HG02885 (cell line): Measurements from ENCODE around the gene ULK1.
"Not testable (repeated sequence)": the region's sequence is repeated elsewhere in the genome, so short reads cannot be mapped to it uniquely, and the experiment has no call there.

ENCODE experiments used
- ATAC-seq: cut with Tn5 transposase; IDR thresholded peaks from one replicate; pipeline ENCODE4 v1.9.1; 2021; ENCODE audit warnings: mild to moderate bottlenecking; ENCODE audit not compliant: unreplicated experiment, poor library complexity

The ULK1 gene

DNA sequence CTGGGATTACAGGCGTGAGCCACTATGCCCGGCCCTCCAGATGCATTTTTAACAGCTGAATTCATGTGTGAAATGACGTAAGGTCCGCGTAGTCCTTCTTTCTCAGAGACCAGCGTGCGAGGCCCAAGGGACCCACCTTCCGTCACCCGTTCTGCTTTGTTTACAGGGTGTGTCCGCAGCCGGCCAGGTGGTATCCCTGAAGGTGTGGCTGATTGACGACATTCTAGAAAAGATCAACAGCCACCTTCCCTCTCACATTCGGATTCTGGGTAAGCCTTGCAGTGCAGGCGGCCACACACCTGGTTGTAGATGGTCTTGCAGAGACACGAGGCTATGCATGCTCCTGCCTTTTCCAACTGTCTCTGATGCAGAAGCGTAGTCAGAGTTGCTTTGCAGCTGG is 44.6 kb downstream of the ULK1 start:
- ATAC-seq = no peak

DNA sequence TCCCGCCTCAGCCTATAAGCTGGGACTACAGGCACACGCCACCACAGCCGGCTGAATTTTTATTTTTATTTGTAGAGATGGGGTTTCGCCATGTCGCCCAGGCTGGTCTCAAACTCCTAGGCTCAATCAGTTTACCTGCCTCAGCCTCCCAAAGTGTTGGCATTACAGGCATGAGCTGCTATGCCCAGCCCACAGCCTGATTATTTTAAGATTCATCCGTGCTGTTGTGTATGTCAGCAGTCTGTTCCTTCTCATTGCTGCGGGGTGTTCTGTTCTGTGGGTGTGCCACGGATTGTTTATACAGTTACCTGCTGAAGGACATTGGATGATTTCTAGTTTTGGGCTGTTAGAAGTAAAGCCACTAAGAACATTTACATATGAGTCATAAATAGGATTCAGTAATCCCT is 45.7 kb downstream of the ULK1 start:
- ATAC-seq = no peak

DNA sequence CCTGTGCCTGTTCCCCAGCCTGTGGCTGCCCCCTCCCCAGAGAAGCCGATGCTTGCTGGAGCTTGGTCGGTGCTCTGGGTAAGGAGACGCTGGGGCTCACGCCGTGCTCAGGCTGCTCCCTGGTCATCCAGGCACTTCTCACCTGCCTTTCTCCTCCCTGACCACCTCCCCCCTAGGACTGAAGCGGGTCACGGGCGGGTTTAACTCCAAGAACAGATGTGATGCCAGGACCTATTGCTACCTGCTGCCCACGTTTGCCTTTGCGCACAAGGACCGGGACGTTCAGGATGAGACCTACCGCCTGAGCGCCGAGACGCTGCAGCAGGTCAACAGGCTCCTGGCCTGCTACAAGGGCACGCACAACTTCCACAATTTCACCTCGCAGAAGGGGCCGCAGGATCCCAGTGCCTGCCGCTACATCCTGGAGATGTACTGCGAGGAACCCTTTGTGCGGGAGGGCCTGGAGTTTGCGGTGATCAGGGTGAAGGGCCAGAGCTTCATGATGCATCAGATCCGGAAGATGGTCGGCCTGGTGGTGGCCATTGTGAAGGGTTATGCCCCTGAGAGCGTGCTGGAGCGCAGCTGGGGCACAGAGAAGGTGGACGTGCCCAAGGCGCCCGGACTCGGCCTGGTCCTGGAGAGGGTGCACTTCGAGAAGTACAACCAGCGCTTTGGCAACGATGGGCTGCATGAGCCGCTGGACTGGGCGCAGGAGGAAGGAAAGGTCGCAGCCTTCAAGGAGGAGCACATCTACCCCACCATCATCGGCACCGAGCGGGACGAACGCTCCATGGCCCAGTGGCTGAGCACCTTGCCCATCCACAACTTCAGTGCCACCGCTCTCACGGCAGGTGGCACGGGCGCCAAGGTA is 46.9 kb downstream of the ULK1 start:
- ATAC-seq = no peak

DNA sequence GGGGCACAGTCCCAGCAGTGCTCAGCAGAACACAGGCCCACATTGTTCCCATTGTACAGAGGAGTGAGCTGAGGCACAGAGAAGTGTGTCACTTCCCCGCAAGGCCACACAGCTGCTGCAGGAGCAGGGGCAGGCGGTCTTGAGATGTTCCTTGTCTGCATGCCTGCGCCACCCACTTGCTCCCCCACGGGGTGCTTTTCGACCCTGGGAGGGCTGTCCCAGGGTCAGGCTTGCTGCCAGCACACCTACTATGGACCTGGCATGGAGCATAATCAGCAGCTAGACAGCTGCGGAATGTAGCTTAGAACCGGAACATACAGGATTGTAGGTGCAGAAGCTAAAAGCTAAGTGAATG is 47.5 kb downstream of the ULK1 start:
- no peak for ATAC-seq

DNA sequence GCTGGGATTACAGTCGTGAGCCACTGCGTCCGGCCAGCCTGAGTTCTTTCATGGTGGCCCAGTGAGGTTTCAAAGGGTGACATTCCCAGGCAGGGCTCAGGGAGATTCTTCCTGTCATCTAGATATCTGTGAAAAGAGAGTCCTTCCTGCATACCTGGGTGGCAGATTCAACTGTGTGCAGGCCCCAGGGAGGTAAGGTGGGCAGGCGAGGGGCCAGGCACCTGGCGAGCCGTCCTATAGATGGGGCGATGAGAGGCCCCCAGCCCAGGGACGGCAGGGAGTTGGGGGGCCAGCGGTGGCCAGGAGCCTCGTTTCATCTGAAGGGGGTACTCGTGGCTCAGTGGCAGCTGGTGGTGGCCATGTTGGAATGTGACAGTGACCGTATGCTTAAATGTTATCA is 48.2 kb downstream of the ULK1 start:
- ATAC-seq = no peak

DNA sequence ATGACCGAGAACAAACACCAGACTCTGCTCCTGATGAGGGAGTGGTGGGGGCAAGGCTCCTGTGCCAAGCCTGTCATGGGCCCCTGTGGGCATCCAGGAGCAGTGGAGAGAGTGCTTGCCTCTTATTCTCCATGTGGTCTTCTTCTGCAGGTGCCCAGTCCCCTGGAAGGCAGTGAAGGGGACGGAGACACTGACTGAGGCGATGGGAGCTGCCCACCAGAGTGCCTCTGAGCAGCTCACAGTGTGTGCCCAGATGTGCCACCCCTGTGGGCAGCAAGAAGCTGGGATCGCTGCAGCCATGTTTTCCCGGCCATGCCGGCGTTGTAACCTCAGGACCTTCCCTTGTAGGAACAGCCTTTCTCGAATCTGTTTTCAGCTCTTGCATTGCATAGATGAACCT is 49.0 kb downstream of the ULK1 start:
- no peak for ATAC-seq

DNA sequence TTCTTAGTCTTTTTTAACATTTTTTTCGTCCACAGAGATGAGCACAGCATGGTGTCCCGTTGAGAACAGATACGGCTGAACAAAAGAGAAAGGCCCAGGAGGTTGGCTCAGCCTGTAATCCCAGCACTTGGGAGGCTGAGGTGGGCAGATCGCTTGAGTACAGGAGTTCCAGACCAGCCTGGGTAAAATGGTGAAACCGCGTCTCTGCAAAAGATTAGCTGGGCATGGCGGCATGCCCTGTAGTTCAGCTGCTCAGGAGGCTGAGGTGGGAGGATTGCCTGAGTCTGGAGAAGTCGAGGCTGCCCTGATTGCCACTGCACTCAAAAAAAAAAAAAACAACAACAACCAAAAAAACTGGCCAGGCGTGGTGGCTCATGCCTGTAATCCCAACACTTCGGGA is 49.5 kb downstream of the ULK1 start:
- no peak for ATAC-seq

DNA sequence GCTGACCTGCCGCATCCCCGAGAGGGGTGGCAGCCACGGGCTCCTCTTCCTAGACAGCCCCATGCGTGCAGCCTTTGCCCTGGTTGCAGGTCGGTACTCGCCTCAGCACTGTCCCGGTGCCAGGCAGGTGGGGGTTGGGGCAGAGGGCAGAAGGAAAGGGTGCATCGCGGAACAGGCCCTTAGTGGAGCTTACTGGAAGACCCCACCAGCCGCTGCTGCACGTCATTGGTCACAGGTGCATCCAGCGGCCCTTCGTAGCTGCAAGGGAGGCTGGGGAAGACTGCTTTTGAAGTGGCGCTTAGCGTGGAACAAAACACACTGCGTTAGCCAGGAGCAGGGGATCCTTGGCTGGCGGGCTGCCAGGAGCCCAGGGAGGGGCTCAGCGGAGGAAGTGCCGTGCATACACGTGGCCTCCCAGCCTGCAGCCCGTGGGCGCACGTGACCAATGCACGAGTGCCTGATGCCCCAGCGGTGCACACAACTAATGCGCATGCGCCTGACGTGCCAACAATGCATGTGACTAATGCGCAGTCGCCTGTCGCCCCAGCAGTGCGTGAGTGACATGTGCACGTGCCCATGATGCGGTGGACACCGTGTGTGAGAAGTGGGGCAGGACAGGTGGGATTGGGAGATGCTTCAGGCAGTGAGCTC is 50.3 kb downstream of the ULK1 start:
- no peak for ATAC-seq

DNA sequence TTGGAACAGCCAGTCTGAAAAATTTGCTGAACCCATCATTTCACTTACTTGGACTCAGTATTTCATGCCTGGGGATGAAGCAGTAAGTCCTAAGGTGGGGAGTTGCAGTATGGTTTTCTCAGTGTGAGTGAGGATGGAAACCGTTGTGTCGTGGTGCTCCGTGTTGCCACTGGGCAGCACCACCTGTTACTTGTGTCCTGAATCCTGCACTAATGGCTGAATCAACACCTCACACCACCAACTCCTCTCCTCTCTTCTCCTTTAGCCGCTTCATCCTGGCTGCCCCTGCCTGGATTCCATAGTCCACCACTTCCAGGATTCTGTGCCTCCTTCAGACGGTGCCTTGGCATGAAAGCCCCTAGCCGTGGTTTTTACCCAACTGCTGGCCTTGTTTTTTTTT is 52.3 kb downstream of the ULK1 start:
- no peak for ATAC-seq

DNA sequence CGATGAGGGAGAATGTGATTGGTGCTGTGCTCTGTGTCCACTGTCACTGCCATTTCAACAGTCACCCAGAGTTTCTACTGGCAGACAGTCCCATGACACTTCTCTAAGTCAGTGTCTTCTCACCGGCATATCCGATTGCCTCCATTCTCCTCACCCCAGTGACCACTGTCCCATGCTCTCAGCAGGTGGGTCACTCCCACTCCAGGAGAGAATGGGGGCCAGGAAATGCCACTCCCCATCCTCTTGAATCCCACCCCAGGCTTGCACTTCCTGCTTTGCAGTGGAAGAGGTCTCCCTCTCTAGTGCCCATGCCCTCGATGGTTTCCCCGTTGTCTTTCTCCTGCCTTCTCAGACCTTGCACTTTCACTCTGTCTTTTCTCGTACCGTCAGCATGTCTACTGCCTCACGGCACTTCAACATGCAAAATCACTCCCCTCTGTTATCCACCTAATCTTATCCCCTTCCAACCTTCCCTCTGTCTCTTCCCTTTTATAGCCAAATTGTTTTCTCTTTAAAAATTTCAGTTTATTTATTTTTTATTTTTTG is 53.1 kb downstream of the ULK1 start:
- ATAC-seq = no peak

DNA sequence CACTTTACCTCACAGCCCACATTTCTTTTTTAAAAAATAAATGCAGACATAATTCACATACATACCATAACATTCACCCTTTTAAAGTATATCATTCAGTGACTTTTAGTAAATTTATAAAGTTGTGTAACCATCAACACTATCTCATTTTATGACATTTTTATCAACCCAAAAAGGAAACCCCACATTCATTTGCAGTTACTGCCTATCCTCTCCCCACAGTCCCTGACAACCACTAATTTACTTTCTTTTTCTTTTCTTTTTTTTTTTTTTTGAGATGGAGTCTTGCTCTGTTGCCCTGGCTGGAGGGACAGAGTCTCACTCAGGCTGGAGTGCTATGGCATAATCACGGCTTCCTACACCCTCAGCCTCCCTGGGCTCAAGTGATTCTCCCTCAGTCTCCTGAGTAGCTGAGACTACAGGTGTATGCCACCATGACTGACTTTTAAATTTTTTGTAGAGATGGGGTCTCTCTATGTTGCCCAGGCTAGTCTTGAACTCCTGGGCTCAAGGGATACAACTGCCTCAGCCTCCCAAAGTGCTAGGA is 53.8 kb downstream of the ULK1 start:
- no peak for ATAC-seq

DNA sequence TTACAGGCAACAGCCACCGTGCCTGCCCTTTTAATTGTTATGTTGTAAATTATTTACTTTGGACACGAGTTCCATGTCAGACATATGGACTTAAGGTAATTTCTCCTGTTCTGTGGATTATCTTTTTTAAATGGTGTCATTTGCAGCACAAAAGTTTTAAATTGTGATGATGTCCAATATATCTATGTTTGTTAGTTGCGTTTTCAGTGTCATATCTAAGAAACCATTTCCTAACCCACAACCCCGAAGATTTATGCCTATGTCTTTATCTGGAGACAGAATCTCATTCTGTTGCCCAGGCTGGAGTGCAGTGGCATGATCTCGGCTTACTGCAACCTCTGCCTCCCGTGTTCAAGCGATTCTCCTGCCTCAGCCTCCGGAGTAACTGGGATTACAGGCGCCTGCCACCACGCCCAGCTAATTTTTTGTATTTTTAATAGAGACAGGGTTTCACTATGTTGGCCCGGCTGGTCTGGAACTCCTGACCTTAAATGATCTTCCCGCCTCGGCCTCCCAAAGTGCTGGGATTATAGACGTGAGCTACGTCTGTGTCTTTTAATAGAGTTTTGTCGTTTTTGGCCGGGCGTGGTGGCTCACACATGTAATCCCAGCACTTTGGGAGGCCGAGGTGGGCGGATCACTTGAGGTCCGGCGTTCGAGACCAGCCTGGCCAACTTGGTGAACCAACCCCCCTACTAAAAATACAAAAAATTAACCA is 54.5 kb downstream of the ULK1 start:
- not testable (repeated sequence) for ATAC-seq

DNA sequence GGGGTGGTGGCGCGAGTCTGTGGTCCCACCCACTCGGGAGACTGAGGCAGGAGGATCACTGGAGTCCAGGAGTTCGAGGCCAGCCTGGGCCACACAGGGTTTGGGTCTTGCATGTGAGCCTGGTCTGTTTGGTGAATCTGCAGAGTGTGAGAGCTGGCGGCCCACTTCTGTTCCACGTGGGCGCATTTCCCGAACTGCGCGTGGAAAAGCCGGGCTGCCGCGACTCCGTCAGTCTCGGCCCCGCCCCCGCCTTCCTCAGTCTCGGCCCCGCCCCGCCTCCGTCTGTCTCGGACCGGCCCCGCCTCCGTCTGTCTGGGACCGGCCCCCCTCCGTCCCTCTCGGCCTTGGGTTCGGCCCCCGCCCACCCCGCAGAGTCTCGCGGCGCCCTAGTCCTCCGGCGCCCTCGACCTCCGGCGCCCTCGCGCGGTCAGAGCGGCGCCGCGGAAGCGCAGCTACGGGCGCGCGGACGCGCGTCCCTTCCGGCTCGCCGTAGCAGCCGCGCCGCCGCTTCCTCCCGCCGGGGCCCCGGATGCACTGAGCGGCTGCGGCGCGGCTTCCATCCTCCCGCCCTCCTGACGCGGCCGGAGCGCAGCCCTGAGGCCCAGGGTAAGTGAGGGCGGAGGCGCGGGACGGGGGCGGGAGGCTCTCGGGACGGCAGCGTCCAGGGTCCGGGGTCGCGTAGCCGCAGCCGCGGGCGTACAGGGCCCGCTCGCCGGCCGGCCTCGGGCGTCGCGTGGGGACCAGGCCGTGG is 55.2 kb downstream of the ULK1 start, which contains the start of gene EP400:
Gene EP400 (plus strand): TSS at position 512 of the 751 bp plus-strand sequence. CDS start 10,678 bp downstream, outside the sequence.
- ATAC-seq = peak; percentile 88

DNA sequence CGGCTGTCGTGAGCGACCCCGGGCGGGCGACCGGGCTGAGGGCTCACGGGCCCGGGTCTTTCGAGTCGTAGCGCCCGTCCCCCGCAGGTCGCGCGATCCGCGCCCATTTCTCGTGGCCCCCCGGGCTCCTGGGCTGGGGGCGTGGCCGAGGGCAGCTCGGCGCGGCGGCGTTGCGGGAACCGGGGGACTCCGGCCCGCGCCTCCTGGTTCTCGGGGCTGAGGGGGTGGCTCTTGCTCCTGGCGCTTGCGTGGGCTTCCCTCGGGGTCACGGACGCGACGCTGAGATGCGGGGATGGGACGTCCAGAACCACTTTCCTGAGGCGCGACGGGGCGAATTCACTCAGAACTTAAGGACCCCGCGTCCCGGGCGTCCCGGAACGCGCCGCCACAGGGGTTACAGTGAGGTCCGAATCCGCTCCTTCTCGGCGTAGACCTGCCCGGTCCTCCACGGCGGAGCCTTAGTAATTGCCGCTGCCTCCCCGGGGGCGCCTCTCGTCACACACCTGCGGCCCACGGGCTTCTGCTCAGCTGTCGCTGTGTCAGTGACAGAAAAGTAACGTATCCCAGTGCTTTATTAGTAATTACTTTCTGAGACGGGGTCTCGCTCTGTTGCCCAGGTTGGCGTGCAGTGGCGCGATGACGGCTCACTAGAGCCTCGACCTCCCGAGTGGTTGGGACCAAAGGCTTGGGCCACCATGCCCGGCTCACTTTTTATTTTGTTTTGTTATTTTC is 55.9 kb downstream of the ULK1 start:
- ATAC-seq = peak; percentile 31

DNA sequence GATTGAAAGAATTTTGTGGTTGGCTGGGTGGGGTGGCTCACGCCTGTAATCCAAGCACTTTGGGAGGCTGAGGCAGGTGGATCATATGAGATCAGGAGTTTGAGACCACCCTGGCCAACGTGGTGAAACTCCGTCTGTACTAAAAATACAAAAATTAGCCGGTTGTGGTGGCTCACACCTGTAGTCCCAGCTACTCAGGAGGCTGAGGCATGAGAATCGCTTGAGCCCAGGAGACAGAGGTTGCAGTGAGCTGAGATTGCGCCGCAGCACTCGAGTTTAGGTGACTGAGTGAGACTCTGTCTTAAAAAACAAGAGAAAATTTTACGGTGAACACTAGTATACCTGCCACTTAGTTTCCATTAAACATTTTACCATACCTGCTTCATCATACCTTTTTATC is 59.4 kb downstream of the ULK1 start:
- ATAC-seq = not testable (repeated sequence)

DNA sequence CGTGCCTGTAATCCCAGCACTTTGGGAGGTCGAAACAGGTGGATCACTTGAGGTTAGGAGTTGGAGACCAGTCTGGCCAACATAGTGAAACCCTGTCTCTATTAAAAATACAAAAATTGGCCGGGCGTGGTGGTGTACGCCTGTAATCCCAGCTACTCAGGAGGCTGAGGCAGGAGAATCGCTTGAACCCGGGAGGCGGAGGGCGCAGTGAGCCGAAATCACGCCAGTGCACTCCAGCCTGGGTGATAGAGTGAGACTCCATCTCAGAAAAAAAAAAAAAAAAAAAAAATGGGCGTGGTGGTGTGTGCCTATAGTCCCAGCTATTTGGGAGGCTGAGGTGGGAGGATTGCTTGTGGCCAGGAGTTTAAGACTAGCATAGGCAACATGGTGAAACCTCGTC is 60.0 kb downstream of the ULK1 start:
- ATAC-seq = not testable (repeated sequence)

DNA sequence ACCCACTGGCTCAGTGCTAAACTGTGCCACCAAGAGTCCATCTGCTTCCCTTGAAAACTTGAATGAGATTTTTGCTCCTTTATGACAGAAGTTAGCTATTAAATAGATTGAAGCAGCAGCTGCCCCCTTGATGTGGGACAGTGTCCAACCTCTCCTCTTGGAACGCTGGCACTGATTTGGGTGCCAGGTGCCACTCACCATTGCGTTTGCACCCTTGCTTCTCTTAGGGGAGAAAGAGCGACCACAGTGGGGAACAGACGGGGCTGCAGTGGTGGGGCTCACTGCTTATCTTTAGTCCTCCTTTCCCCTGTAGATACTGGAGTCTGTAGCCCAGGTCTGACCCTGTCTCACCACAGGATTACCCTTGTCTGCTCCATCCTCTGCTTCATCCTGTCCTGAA is 64.7 kb downstream of the ULK1 start:
- no peak for ATAC-seq

DNA sequence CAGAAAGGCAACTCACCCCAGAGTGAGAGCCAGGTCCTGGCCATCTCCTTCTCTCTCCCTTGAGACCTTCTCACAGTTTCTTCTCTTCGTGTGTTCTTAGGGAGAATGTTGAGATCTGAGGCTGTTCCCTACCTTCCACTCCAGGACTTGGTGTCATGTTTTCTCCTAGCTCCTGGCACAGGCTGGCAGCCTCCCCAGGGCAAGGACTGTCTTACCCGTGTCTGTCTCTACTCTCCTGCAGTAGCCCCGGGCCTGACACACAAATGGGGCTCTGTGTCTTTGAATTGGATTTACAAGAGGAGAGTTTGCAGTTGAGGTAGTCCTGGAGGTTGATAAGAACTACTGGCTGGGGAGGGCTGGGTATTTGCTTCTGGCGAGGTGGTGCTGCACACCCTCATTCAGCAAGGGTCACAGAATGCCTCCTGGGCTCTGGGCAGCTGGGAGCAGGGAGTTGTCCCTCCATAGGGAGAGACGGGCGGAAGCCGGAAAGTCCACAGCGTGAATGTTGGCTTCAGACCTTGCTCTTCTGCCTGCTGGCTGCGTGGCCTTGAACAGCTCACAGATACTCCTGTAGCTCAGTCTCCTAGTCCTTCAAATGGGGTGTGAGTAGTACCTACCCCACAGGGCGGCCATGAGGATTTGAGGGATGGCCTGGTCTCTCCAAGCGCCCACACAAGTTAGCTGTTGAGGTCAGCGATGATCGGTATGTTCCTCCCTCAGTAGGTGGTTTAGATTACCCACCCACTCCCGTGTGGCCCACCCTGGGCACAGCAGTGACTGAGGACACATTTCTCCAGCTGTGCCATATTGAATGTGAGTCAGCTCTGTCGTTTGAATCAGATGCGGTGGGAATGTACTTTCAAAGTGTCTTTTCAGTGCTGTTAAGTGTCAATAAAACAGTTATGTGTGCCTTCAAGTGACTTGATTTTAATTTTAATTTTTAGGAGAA is 65.5 kb downstream of the ULK1 start:
- no peak for ATAC-seq
